PFSK-1 (cell line): ENCODE measurements around the gene CTIF.

Experiments
- POLR2AphosphoS5 ChIP-seq: IDR thresholded peaks from 2 replicates; pipeline ENCODE4 v1.6.1; 2012; ENCODE audit warnings: low read depth, mild to moderate bottlenecking, control low read depth, low read length, moderate library complexity
- TAF1 ChIP-seq: IDR thresholded peaks from 2 replicates; pipeline ENCODE4 v1.6.1; 2012; ENCODE audit warnings: low read length, control low read depth, borderline replicate concordance; ENCODE audit not compliant: insufficient read depth

DNA sequence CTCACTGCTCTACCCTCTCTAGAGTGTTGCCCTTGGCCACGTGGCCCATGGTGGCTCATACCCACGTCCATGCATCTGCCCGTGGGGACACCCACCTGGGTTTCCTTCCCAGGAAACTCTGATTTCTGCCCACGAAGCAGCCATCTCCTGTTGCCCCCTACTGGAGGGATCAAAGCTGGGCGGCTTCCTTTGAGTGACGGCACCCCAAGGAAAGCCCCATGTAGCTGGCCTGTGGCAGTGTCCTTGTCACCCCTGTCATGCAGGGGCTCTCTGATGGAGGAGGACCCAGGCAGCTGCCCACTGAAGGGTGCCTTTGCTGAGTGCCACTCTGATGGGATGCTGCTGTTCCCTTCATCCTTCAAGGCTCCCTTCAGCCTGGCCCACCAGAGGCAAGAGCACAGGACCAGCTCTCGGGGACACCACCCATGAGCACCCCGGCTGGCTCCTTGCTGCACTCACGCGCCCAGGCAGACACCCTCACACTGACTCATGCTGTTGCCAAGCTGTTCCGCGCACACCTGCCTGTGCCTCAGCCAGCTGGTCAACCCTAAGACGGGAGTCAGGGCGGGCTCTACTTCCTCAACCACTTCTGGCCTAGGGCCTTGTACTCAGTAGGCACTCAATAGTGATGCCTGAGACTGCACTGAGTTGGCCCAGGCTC is 101.1 kb downstream of the CTIF start:
- TF ChIP-seq POLR2AphosphoS5 = no peak
- no peak for TF ChIP-seq TAF1
